Endothelial cell of umbilical vein (primary cell): Measurements from ENCODE around the gene ECI1. TPM values are rescaled to one million over a fixed set of nuclear protein-coding genes. Genes with fewer than 3 reads are reported as not detected.

Experiments
- BruUV-seq: library from RNA; stranded (reverse); fragments of 400-500 nt; replicated peaks from 2 replicates; lab custom pipeline; 2021; lab: Mats Ljungman, UMichigan
- CTCF ChIA-PET: fragments of 300-600, 350-600 bp; sonication (Branson Sonifier 250); formaldehyde crosslinking; loops from one replicate; lab custom pipeline; 2021; ENCODE audit warnings: antibody characterized with exemption, inconsistent platforms; lab: Charles Lee
- POLR2A ChIA-PET: fragments of 300-600, 350-600 bp; sonication (Branson Sonifier 250); formaldehyde crosslinking; loops from one replicate; lab custom pipeline; 2021; ENCODE audit warnings: antibody characterized with exemption, inconsistent platforms; lab: Charles Lee
- DNase-seq: peaks from one replicate; pipeline ENCODE4 v3.0.0-alpha.2; 2011; ENCODE audit warnings: low read depth, low spot score
- FAIRE-seq: peaks from 2 replicates; lab custom pipeline; 2011; peaks lifted over from hg19 to GRCh38; lab: Jason Lieb, UNC
- H2AFZ ChIP-seq: 2 replicates; pipeline ENCODE4 v1.6.0; 2012; ENCODE audit warnings: low read depth, low read length, control low read depth, inconsistent platforms
- H3K27ac ChIP-seq: 2 replicates; pipeline ENCODE4 v1.5.1; 2011; ENCODE audit warnings: low read depth, mild to moderate bottlenecking, control low read depth, low read length, moderate library complexity; ENCODE audit not compliant: insufficient read depth
- H3K27me3 ChIP-seq, 2 experiments: 2 replicates each; pipeline versions ENCODE4 v1.6.0 to v1.6.1; 2011; ENCODE audit warnings: low read length in 2 of 2, mixed read lengths in 1 of 2; ENCODE audit not compliant: control insufficient read depth in 2 of 2, insufficient read depth in 2 of 2
- H3K36me3 ChIP-seq, 2 experiments: 2 replicates in 1 of 2; 3 replicates in 1 of 2; pipeline ENCODE4 v1.5.1; 2011; ENCODE audit warnings: low read length in 2 of 2, mild to moderate bottlenecking in 1 of 2, moderate library complexity in 1 of 2; ENCODE audit not compliant: control insufficient read depth in 2 of 2, insufficient read depth in 2 of 2; ENCODE audit errors: extremely low read depth in 1 of 2
- H3K4me1 ChIP-seq: 3 replicates; pipeline ENCODE4 v1.5.1; 2011; ENCODE audit warnings: mild to moderate bottlenecking, low read length; ENCODE audit not compliant: control insufficient read depth, insufficient read depth; ENCODE audit errors: extremely low read depth
- H3K4me2 ChIP-seq: 2 replicates; pipeline ENCODE4 v1.6.1; 2011; ENCODE audit warnings: low read length, control low read depth, mixed read lengths; ENCODE audit not compliant: insufficient read depth
- H3K4me3 ChIP-seq, 3 experiments: fragments of 200-600 bp in 1 of 3; sonication (generic), shearing (Covaris generic) in 1 of 3; replicated peaks in 1 of 3; 2 replicates each; pipeline ENCODE4 v1.5.1; 2011 to 2016; ENCODE audit warnings: control low read depth in 3 of 3, low read length in 3 of 3, mild to moderate bottlenecking in 2 of 3, inconsistent platforms in 1 of 3, low read depth in 1 of 3, moderate library complexity in 1 of 3; ENCODE audit not compliant: insufficient read depth in 1 of 3
- H3K79me2 ChIP-seq: 2 replicates; pipeline ENCODE4 v1.6.0; 2012; ENCODE audit warnings: low read length, inconsistent platforms; ENCODE audit not compliant: control insufficient read depth, insufficient read depth
- H3K9ac ChIP-seq: replicated peaks from 2 replicates; pipeline ENCODE3; 2011; ENCODE audit warnings: low read length, control low read depth; ENCODE audit not compliant: insufficient read depth; ENCODE audit errors: extremely low read depth
- H3K9me1 ChIP-seq: replicated peaks from 3 replicates; pipeline ENCODE4 v1.6.0; 2011; ENCODE audit warnings: mild to moderate bottlenecking, low read length; ENCODE audit not compliant: control insufficient read depth, insufficient read depth; ENCODE audit errors: extremely low read depth
- H3K9me3 ChIP-seq: replicated peaks from 2 replicates; pipeline ENCODE4 v1.5.1; 2012; ENCODE audit warnings: low read length, inconsistent platforms; ENCODE audit not compliant: control insufficient read depth, insufficient read depth
- H4K20me1 ChIP-seq: replicated peaks from 2 replicates; pipeline ENCODE3; 2011; ENCODE audit warnings: mild to moderate bottlenecking, low read length; ENCODE audit not compliant: control insufficient read depth, insufficient read depth; ENCODE audit errors: extremely low read depth
- CTCF ChIP-seq, 2 donors: IDR thresholded peaks; 1 replicate in 1 of 2; 2 replicates in 1 of 2; pipeline ENCODE4 v1.5.1; 2011; ENCODE audit warnings: low read length in 2 of 2, mild to moderate bottlenecking in 2 of 2, moderate library complexity in 2 of 2, control low read depth in 1 of 2, inconsistent platforms in 1 of 2, low read depth in 1 of 2; ENCODE audit not compliant: insufficient read depth in 1 of 2; ENCODE audit errors: extremely low read depth in 1 of 2
- EZH2 ChIP-seq: IDR thresholded peaks from 2 replicates; pipeline ENCODE4 v1.6.1; 2012; ENCODE audit warnings: borderline replicate concordance, low read depth, mild to moderate bottlenecking, moderate library complexity, low read length, inconsistent platforms; ENCODE audit not compliant: severe bottlenecking
- FOS ChIP-seq: IDR thresholded peaks from 2 replicates; pipeline ENCODE4 v1.6.1; 2011; ENCODE audit warnings: mild to moderate bottlenecking, low read length, moderate library complexity, borderline replicate concordance; ENCODE audit not compliant: insufficient read depth
- GATA2 ChIP-seq: IDR thresholded peaks from 2 replicates; pipeline ENCODE4 v1.7.0; 2011; ENCODE audit warnings: low read depth, mild to moderate bottlenecking, moderate library complexity, mixed read lengths, low read length; ENCODE audit not compliant: insufficient read length, insufficient read depth
- JUN ChIP-seq: IDR thresholded peaks from 2 replicates; pipeline ENCODE4 v1.6.1; 2011; ENCODE audit warnings: borderline replicate concordance, low read depth; ENCODE audit not compliant: insufficient read length, insufficient read depth
- MAX ChIP-seq: IDR thresholded peaks from 2 replicates; pipeline ENCODE4 v1.6.1; 2011; ENCODE audit not compliant: insufficient read depth, insufficient read length
- MYC ChIP-seq: IDR thresholded peaks from one replicate; pipeline ENCODE4 v1.6.1; 2011; ENCODE audit warnings: mild to moderate bottlenecking, low read depth, low read length
- POLR2A ChIP-seq: IDR thresholded peaks from 2 replicates; pipeline ENCODE4 v1.6.1; 2012; ENCODE audit warnings: low read depth, mild to moderate bottlenecking, control low read depth, low read length
- POLR2AphosphoS5 ChIP-seq: IDR thresholded peaks from 2 replicates; pipeline ENCODE4 v1.6.1; 2012; ENCODE audit warnings: low read depth, mild to moderate bottlenecking, control low read depth, low read length, moderate library complexity; ENCODE audit not compliant: insufficient read depth
- dilution Hi-C: fragments of 300-500 bp; cut with MboI; formaldehyde crosslinking; loops from one replicate; pipeline ENCODE4 v1.15.0; 2019; ENCODE audit warnings: low sequenced_read_pairs; ENCODE audit not compliant: extremely low pct_ligation_motif_present
- intact Hi-C: fragments of 100-400 bp; cut with micrococcal nuclease; formaldehyde crosslinking; loops from one replicate; pipeline ENCODE4 v1.10.0; 2022
- polyA plus RNA-seq, 4 experiments: library from polyadenylated mRNA; depleted of rRNA in 3 of 4; stranded (reverse) in 3 of 4; unstranded in 1 of 4; fragments of >200 nt; gene quantifications; 2 replicates each; pipeline versions ENCODE4 v1.2.1 to v1.2.3, GENCODE V29; 2011 to 2012; ENCODE audit warnings: missing spikeins in 1 of 4
- total RNA-seq: library from RNA; stranded (reverse); gene quantifications from 2 replicates; pipeline ENCODE4 v1.2.3, GENCODE V29; 2021

ECI1 gene
- total and polyA plus RNA-seq, 2 donors (not counting 3 experiments of a cell fraction or from before 2014, with no cell fraction given) = 43.6 to 48.3 TPM

DNA sequence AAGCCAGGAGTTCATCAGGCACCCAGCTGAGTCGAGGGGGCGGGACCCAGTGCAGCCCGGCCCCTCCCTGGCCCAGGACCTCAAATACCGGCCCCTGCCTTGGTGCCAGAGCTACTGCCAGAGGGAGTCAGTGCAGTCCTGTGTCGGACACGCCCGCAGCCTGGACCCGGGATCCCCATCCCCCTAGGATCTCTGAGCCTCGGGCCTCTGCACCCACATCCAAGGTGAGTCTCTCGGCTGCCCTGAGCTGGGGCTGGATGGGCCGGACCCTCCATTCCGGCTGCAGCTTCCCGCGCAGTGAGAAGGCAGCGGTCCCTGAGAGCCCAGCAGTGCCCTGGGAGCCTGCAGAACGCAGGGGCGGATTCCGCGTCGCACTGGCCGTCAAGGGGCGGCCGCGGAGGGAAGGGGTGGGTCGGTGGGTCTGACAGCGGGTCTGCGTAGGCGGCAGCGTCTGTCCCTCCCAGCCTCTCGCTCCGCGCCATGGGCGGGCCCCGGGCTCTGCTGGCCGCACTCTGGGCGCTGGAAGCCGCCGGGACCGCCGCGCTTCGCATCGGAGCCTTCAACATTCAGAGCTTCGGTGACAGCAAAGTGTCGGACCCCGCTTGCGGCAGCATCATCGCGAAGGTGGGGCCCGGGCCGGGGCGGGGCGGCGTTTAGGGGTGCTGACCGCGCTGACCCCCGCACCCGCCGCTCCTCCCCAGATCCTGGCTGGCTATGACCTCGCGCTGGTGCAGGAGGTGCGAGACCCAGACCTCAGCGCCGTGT is 14.9 kb downstream of the ECI1 start, which contains the start of gene DNASE1L2:
Gene DNASE1L2, plus strand, starts transcription at position 108 of the 765 bp plus-strand sequence. Its CDS starts 373 bp downstream, at position 481.
- Histone ChIP-seq H4K20me1 (no peaks in the 10 kb centered on the region), H3K9ac (no peak within 1 kb of the TSS), H3K79me2 (no peaks in the 10 kb centered on the region), H2AFZ (no peak within 1 kb of the TSS), H3K9me3 (no peaks in the 10 kb centered on the region), H3K9me1 (no peaks in the 10 kb centered on the region), H3K4me1 (peaks cover 10% of the 10 kb centered on the region), H3K4me2 (peak within 1 kb of the TSS; percentile 22), H3K27me3 (peaks cover 5 to 18% of the 10 kb centered on the region in 2 experiments), H3K36me3 (peaks cover 8 to 34% of the 10 kb centered on the region in 2 experiments), H3K4me3 (peak within 1 kb of the TSS in 1 of 3 experiments; percentile 14), H3K27ac (no peak within 1 kb of the TSS)
- ChIA-PET POLR2A (no interaction called here), CTCF (interaction anchor here (0.9 to 2.4 kb wide), 2 partner anchors 15 to 265 kb away, joined by 3 to 11 read pairs; partner anchors contain the start of gene ECI1)
- intact Hi-C loops = no loop called here
- no peak for TF ChIP-seq FOS
- no peak for TF ChIP-seq CTCF (IDR thresholded peaks at IDR 0.05; ENCODE audit: extremely low read depth in 1 of 2, insufficient read depth in 1 of 2, low read depth in 1 of 2, low read length in 2 of 2)
- TF ChIP-seq GATA2 = no peak
- no peak for TF ChIP-seq MAX
- TF ChIP-seq EZH2 = no peak
- TF ChIP-seq MYC = no peak
- TF ChIP-seq JUN = no peak
- no peak for TF ChIP-seq POLR2A
- TF ChIP-seq POLR2AphosphoS5 = no peak
- dilution Hi-C loops = no loop called here
- DNase-seq = peak; percentile 25
- BruUV-seq = no TSS peak
- no peak for FAIRE-seq
